DOHH2 (cell line): ENCODE data around the gene SEZ6.

Experiments
- EZH2phosphoT487 ChIP-seq: fragments of 200-600 bp; sonication (generic); IDR thresholded peaks from 2 replicates; pipeline ENCODE4 v1.6.1; 2017; ENCODE audit warnings: borderline replicate concordance, mild to moderate bottlenecking, antibody characterized with exemption, low read length, moderate library complexity, mixed read lengths
- TF ChIP-seq, protein P1 (sequence below): fragments of 200-600 bp; sonication (generic); IDR thresholded peaks from one replicate; pipeline ENCODE4 v1.5.1; 2014; ENCODE audit warnings: antibody characterized with exemption, mild to moderate bottlenecking, low read depth, low read length; ENCODE audit not compliant: poor library complexity, severe bottlenecking

DNA sequence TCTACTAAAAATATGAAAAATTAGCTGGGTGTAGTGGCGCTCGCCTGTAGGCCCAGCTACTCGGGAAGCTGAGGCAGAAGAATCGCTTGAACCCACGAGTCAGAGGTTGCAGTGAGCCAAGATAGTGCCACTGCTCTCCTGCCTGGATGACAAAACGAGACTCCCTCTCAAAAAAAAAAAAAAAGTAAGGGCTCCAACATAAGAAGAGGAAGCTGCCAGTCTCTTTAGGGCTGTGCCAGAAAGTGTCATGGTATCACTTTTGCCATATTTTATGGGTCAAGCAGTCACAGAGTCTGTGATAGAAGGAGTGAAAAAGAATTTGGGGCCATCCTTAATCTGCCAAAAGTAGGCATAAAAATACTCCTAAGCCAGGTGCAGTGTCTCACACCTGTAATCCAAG, 35.7 kb upstream of the SEZ6 start:
- TF ChIP-seq, protein P1, sequence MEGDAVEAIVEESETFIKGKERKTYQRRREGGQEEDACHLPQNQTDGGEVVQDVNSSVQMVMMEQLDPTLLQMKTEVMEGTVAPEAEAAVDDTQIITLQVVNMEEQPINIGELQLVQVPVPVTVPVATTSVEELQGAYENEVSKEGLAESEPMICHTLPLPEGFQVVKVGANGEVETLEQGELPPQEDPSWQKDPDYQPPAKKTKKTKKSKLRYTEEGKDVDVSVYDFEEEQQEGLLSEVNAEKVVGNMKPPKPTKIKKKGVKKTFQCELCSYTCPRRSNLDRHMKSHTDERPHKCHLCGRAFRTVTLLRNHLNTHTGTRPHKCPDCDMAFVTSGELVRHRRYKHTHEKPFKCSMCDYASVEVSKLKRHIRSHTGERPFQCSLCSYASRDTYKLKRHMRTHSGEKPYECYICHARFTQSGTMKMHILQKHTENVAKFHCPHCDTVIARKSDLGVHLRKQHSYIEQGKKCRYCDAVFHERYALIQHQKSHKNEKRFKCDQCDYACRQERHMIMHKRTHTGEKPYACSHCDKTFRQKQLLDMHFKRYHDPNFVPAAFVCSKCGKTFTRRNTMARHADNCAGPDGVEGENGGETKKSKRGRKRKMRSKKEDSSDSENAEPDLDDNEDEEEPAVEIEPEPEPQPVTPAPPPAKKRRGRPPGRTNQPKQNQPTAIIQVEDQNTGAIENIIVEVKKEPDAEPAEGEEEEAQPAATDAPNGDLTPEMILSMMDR, result no peak
- no peak for TF ChIP-seq EZH2phosphoT487
